ENCODE results near the gene PCDHA7. TPM values are rescaled to one million over a fixed set of nuclear protein-coding genes. Genes with fewer than 3 reads are reported as not detected.
"Not testable (repeated sequence)": the region's sequence is repeated elsewhere in the genome, so short reads cannot be mapped to it uniquely, and the experiment has no call there.

Gene PCDHA7
- total RNA-seq, 1 donor from 2014 or later: 2.1 TPM

DNA sequence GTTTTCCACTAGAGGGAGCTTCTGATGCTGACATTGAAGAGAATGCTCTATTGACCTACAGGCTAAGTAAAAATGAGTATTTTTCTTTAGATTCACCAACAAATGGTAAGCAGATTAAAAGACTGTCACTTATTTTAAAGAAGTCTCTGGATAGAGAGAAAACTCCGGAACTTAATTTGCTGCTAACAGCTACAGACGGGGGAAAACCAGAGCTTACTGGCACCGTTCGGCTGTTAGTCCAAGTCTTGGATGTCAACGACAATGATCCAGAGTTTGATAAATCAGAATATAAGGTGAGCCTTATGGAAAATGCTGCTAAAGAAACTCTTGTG, 35.5 kb downstream of the PCDHA7 start:
- Mint-ChIP-seq H3K4me3 (ENCODE audit: unreplicated experiment) (peak overlapping the region; percentile 80), H3K27ac (ENCODE audit: unreplicated experiment) (no peak overlapping the region), H3K4me1 (ENCODE audit: unreplicated experiment) (peaks cover 6% of the 10 kb centered on the region), H3K27me3 (ENCODE audit: unreplicated experiment) (no peaks in the 10 kb centered on the region), H3K36me3 (ENCODE audit: unreplicated experiment) (peaks cover 6% of the 10 kb centered on the region), H3K9me3 (ENCODE audit: unreplicated experiment) (peaks cover 4% of the 10 kb centered on the region)
- DNase-seq (ENCODE audit: extremely low spot score, unreplicated experiment): no peak
- TF ChIP-seq CTCF (IDR thresholded peaks at IDR 0.05): peak; percentile 64

DNA sequence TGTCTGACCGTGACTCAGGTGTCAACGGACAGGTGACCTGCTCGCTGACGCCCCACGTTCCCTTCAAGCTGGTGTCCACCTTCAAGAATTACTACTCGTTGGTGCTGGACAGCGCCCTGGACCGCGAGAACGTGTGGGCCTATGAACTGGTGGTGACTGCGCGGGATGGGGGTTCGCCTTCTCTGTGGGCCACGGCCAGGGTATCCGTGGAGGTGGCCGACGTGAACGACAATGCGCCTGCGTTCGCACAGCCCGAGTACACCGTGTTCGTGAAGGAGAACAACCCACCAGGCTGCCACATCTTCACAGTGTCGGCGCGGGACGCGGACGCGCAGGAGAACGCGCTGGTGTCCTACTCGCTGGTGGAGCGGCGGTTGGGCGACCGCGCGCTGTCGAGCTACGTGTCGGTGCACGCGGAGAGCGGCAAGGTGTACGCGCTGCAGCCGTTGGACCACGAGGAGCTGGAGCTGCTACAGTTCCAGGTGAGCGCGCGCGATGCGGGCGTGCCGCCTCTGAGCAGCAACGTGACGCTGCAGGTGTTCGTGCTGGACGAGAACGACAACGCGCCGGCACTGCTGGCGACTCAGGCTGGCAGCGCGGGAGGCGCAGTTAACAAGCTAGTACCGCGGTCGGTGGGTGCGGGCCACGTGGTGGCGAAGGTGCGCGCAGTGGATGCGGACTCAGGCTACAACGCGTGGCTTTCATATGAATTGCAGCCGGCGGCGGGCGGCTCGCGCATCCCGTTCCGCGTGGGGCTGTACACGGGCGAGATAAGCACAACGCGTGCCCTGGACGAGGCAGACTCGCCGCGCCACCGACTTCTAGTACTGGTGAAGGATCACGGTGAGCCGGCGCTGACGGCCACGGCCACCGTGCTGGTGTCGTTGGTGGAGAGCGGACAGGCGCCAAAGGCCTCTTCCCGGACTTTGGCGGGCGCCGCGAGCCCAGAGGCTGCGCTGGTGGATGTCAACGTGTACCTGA, 36.4 kb downstream of the PCDHA7 start:
- H3K9me3 Mint-ChIP-seq (ENCODE audit: unreplicated experiment): peaks cover 4% of the 10 kb centered on the region
- H3K27ac Mint-ChIP-seq (ENCODE audit: unreplicated experiment): no peak overlapping the region
- peaks cover 10% of the 10 kb centered on the region for H3K4me1 Mint-ChIP-seq (ENCODE audit: unreplicated experiment)
- no peaks in the 10 kb centered on the region for H3K27me3 Mint-ChIP-seq (ENCODE audit: unreplicated experiment)
- TF ChIP-seq CTCF (IDR thresholded peaks at IDR 0.05): no peak
- no peak overlapping the region for H3K4me3 Mint-ChIP-seq (ENCODE audit: unreplicated experiment)
- H3K36me3 Mint-ChIP-seq (ENCODE audit: unreplicated experiment): peaks cover 7% of the 10 kb centered on the region
- peak; percentile 84 for DNase-seq (ENCODE audit: extremely low spot score, unreplicated experiment)

DNA sequence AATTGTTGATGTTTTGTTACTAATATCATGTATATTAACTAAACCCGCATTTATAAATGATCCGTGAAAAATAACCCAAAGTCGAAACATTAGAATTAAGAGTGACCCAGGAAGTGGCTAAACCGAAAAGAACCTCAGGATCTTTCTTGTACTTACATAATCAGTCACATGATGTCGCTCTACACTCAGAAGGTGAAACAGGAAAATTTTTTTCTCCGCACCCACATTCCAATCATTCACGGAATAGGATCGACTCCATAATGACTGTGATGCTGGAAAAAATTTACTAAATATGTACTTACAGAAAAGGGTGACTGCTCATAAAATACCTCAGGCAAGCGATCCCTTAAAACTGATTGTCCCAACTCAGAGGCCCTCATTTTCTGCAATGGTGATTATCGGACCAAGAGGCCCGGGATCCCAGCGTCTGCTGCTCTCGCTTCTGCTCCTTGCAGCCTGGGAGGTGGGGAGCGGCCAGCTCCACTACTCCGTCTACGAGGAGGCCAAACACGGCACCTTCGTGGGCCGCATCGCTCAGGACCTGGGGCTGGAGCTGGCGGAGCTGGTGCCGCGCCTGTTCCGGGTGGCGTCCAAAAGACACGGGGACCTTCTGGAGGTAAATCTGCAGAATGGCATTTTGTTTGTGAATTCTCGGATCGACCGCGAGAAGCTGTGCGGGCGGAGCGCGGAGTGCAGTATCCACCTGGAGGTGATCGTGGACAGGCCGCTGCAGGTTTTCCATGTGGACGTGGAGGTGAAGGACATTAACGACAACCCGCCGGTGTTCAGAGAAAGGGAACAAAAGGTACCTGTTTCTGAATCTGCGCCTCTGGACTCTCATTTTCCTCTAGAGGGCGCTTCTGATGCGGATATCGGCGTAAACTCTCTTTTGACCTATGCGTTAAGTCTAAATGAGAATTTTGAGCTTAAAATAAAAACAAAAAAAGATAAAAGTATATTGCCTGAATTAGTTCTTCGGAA, 41.3 kb downstream of the PCDHA7 start, which contains the start of gene PCDHA12:
Gene PCDHA12, plus strand, starts transcription at position 224 of the 981 bp plus-strand sequence. Its CDS starts 165 bp downstream, at position 389.
- TF ChIP-seq CTCF (IDR thresholded peaks at IDR 0.05): peak; percentile 65
- Mint-ChIP-seq H3K4me1 (ENCODE audit: unreplicated experiment) (peaks cover 10% of the 10 kb centered on the region), H3K27me3 (ENCODE audit: unreplicated experiment) (no peaks in the 10 kb centered on the region), H3K27ac (ENCODE audit: unreplicated experiment) (peak within 1 kb of the TSS; percentile 75), H3K4me3 (ENCODE audit: unreplicated experiment) (peak within 1 kb of the TSS; percentile 86), H3K9me3 (ENCODE audit: unreplicated experiment) (peaks cover 7% of the 10 kb centered on the region), H3K36me3 (ENCODE audit: unreplicated experiment) (peaks cover 13% of the 10 kb centered on the region)
- no peak for DNase-seq (ENCODE audit: extremely low spot score, unreplicated experiment)

DNA sequence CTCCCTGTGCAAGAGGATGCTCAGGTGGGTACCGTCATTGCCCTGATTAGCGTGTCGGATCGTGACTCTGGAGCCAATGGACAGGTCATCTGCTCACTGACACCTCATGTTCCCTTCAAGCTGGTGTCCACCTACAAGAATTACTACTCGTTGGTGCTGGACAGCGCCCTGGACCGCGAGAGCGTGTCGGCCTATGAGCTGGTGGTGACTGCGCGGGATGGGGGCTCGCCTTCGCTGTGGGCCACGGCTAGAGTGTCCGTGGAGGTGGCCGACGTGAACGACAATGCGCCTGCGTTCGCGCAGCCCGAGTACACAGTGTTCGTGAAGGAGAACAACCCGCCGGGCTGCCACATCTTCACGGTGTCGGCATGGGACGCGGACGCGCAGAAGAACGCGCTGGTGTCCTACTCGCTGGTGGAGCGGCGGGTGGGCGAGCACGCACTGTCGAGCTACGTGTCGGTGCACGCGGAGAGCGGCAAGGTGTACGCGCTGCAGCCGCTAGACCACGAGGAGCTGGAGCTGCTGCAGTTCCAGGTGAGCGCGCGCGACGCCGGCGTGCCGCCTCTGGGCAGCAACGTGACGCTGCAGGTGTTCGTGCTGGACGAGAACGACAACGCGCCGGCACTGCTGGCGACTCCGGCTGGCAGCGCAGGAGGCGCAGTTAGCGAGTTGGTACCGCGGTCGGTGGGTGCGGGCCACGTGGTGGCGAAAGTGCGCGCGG, 42.6 kb downstream of the PCDHA7 start:
- not testable (repeated sequence) for H3K4me3 Mint-ChIP-seq (ENCODE audit: unreplicated experiment); DNase-seq (ENCODE audit: extremely low spot score, unreplicated experiment); H3K4me1 Mint-ChIP-seq (ENCODE audit: unreplicated experiment); H3K27ac Mint-ChIP-seq (ENCODE audit: unreplicated experiment); H3K27me3 Mint-ChIP-seq (ENCODE audit: unreplicated experiment)
- H3K36me3 Mint-ChIP-seq (ENCODE audit: unreplicated experiment): peaks cover 22% of the 10 kb centered on the region
- H3K9me3 Mint-ChIP-seq (ENCODE audit: unreplicated experiment): peaks cover 17% of the 10 kb centered on the region

DNA sequence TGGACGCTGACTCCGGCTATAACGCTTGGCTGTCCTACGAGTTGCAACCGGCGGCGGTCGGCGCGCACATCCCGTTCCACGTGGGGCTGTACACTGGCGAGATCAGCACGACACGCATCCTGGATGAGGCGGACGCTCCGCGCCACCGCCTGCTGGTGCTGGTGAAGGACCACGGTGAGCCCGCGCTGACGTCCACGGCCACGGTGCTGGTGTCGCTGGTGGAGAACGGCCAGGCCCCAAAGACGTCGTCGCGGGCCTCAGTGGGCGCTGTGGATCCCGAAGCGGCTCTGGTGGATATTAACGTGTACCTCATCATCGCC, 43.2 kb downstream of the PCDHA7 start:
- peaks cover 28% of the 10 kb centered on the region for H3K36me3 Mint-ChIP-seq (ENCODE audit: unreplicated experiment)
- TF ChIP-seq CTCF (IDR thresholded peaks at IDR 0.05): no peak
- no peak overlapping the region for H3K27ac Mint-ChIP-seq (ENCODE audit: unreplicated experiment)
- peaks cover 19% of the 10 kb centered on the region for H3K9me3 Mint-ChIP-seq (ENCODE audit: unreplicated experiment)
- H3K4me3 Mint-ChIP-seq (ENCODE audit: unreplicated experiment): no peak overlapping the region
- H3K4me1 Mint-ChIP-seq (ENCODE audit: unreplicated experiment): peaks cover 10% of the 10 kb centered on the region
- no peak for DNase-seq (ENCODE audit: extremely low spot score, unreplicated experiment)
- no peaks in the 10 kb centered on the region for H3K27me3 Mint-ChIP-seq (ENCODE audit: unreplicated experiment)
